ENCODE measurements around the gene CCDC167.

The CCDC167 gene

GRCh38 chr6:37482606-37483251 lies 17.0 kb downstream of the CCDC167 start:
- no peak for TF ChIP-seq CTCF (IDR thresholded peaks at IDR 0.05; ENCODE audit: low read depth, low read length)
- no peak overlapping the region for H3K4me3 ChIP-seq (ENCODE audit: low read depth, low read length)

- H3K4me3 ChIP-seq (ENCODE audit: low read depth, low read length) = no peak overlapping the region
- TF ChIP-seq CTCF (IDR thresholded peaks at IDR 0.05; ENCODE audit: low read depth, low read length) = no peak
Measured at GRCh38 chr6:37481711-37482605, 17.7 kb downstream of the CCDC167 start.

GRCh38 chr6:37480951-37481534 lies 18.6 kb downstream of the CCDC167 start:
- no peak overlapping the region for H3K4me3 ChIP-seq (ENCODE audit: low read depth, low read length)
- TF ChIP-seq CTCF (IDR thresholded peaks at IDR 0.05; ENCODE audit: low read depth, low read length) = no peak

GRCh38 chr6:37480118-37480736 lies 19.5 kb downstream of the CCDC167 start:
- no peak overlapping the region for H3K4me3 ChIP-seq (ENCODE audit: low read depth, low read length)
- TF ChIP-seq CTCF (IDR thresholded peaks at IDR 0.05; ENCODE audit: low read depth, low read length) = no peak

- TF ChIP-seq CTCF (IDR thresholded peaks at IDR 0.05; ENCODE audit: low read depth, low read length) = no peak
Measured at GRCh38 chr6:37479266-37479854, 20.3 kb downstream of the CCDC167 start.

GRCh38 chr6:37478827-37479226 lies 20.9 kb downstream of the CCDC167 start:
- no peak for TF ChIP-seq CTCF (IDR thresholded peaks at IDR 0.05; ENCODE audit: low read depth, low read length)
- no peak overlapping the region for H3K4me3 ChIP-seq (ENCODE audit: low read depth, low read length)

More at GRCh38 chr6:37479266-37479854, 20.3 kb downstream of the CCDC167 start:
- H3K4me3 ChIP-seq (ENCODE audit: low read depth, low read length) = no peak overlapping the region
